Osteoblast (primary cell): ENCODE data around the gene ALG1. TPM values are rescaled to one million over a fixed set of nuclear protein-coding genes. Genes with fewer than 3 reads are reported as not detected.

Experiments used
- DNase-seq: peaks from one replicate; pipeline ENCODE4 v3.0.0; 2011; ENCODE audit warnings: low spot score, mixed read lengths; ENCODE audit not compliant: insufficient read length; ENCODE audit errors: missing footprints
- H2AFZ ChIP-seq: 2 replicates; pipeline ENCODE4 v1.6.0; 2011; ENCODE audit warnings: mild to moderate bottlenecking, low read length
- H3K27ac ChIP-seq: 2 replicates; pipeline ENCODE4 v1.5.1; 2011; ENCODE audit warnings: mild to moderate bottlenecking, low read depth, low read length, moderate library complexity
- H3K27me3 ChIP-seq: 2 replicates; pipeline ENCODE4 v1.6.0; 2012; ENCODE audit warnings: mild to moderate bottlenecking, control low read depth, inconsistent platforms, low read length, moderate library complexity; ENCODE audit not compliant: insufficient read depth
- H3K36me3 ChIP-seq: 2 replicates; pipeline ENCODE4 v1.5.1; 2011; ENCODE audit warnings: mild to moderate bottlenecking, low read length, control low read depth, moderate library complexity; ENCODE audit not compliant: insufficient read depth
- H3K4me1 ChIP-seq: 2 replicates; pipeline ENCODE4 v1.5.1; 2011; ENCODE audit warnings: mild to moderate bottlenecking, low read length, control low read depth, moderate library complexity; ENCODE audit not compliant: insufficient read depth
- H3K4me2 ChIP-seq: 2 replicates; pipeline ENCODE4 v1.6.0; 2011; ENCODE audit warnings: mild to moderate bottlenecking, low read length; ENCODE audit not compliant: insufficient read depth
- H3K4me3 ChIP-seq: fragments of 200-600 bp; sonication (generic); 3 replicates; pipeline ENCODE4 v1.5.1; 2012; ENCODE audit warnings: mild to moderate bottlenecking, low read length, inconsistent platforms; ENCODE audit not compliant: insufficient read depth
- H3K79me2 ChIP-seq: 2 replicates; pipeline ENCODE4 v1.6.0; 2012; ENCODE audit warnings: mild to moderate bottlenecking, low read length, control low read depth, inconsistent platforms; ENCODE audit not compliant: insufficient read depth
- H3K9me3 ChIP-seq: 2 replicates; pipeline ENCODE4 v1.5.1; 2011; ENCODE audit warnings: low read depth, low read length, control low read depth
- H4K20me1 ChIP-seq: 2 replicates; pipeline ENCODE4 v1.6.0; 2012; ENCODE audit warnings: mild to moderate bottlenecking, low read length, control low read depth; ENCODE audit not compliant: insufficient read depth
- total RNA-seq: library from RNA; depleted of rRNA; stranded (reverse); fragments of >200 nt; gene quantifications from 2 replicates; pipeline ENCODE4 v1.2.3, GENCODE V29; 2012
- TF ChIP-seq, protein P1 (sequence below): IDR thresholded peaks from 2 replicates; pipeline ENCODE4 v1.5.1; 2011; ENCODE audit warnings: mild to moderate bottlenecking, low read depth, low read length, moderate library complexity; ENCODE audit errors: extremely low read depth

ALG1 gene
- total RNA-seq, 1 donor, result 43.4 TPM

DNA sequence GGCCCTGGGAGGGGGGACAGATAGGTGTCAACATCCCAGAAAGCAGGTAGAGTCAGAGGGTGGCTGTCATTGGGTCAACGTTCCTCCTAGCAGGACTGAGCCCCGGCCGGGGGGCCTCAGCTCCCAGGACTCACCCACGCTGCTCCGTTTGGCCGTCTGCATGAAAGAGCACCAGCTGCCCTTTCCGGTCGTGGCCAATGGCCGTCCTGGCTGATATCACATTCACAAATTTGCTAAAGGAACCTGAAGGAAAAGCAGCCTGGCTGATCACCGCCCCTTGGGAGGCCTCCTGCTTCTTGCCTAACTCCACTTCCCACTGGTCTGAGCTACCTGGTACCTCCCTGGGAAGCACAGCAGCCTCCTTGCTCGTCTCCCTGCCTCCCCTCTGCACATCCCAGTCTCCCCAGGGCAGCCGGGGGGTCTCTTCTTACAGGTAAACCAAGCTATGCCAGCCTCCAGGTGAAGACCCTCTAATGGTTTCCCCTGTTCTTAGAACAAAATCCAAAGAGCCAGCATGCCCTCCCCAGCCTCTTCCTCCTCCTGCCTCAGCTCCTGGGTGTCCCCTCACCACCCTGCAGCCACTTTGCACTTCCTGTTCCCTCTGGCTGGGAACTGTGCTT, 41.3 kb upstream of the ALG1 start:
- H3K4me3 ChIP-seq, result no peak overlapping the region
- H2AFZ ChIP-seq, result no peak overlapping the region
- H4K20me1 ChIP-seq, result no peaks in the 10 kb centered on the region
- no peaks in the 10 kb centered on the region for H3K27me3 ChIP-seq
- DNase-seq, result peak; percentile 50
- H3K27ac ChIP-seq, result no peak overlapping the region
- H3K79me2 ChIP-seq, result no peaks in the 10 kb centered on the region
- TF ChIP-seq, protein P1, sequence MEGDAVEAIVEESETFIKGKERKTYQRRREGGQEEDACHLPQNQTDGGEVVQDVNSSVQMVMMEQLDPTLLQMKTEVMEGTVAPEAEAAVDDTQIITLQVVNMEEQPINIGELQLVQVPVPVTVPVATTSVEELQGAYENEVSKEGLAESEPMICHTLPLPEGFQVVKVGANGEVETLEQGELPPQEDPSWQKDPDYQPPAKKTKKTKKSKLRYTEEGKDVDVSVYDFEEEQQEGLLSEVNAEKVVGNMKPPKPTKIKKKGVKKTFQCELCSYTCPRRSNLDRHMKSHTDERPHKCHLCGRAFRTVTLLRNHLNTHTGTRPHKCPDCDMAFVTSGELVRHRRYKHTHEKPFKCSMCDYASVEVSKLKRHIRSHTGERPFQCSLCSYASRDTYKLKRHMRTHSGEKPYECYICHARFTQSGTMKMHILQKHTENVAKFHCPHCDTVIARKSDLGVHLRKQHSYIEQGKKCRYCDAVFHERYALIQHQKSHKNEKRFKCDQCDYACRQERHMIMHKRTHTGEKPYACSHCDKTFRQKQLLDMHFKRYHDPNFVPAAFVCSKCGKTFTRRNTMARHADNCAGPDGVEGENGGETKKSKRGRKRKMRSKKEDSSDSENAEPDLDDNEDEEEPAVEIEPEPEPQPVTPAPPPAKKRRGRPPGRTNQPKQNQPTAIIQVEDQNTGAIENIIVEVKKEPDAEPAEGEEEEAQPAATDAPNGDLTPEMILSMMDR, result no peak
- no peak overlapping the region for H3K4me2 ChIP-seq
- H3K4me1 ChIP-seq, result peaks cover 12% of the 10 kb centered on the region
- H3K36me3 ChIP-seq, result no peaks in the 10 kb centered on the region
- H3K9me3 ChIP-seq, result no peaks in the 10 kb centered on the region

DNA sequence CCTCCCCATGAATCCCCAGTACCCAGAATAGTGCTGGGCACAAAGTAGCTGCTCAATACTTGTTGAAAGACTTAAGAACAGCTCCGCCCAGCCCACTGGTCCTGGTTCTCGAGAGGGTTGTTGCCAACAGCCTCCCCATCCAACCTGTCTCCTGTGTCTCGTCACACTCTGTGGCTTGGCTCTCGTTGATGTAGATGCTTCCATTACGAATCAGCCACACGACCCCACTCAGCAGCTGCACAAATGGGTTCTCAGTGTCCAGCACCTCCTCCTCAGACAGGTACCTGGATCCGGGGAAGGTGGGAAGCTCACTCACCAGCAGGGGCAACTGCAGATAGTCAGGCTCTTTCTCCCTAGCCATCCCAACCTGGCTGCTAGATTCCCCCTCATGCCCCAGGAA, 40.0 kb upstream of the ALG1 start:
- no peak for DNase-seq
- H3K36me3 ChIP-seq, result no peaks in the 10 kb centered on the region
- TF ChIP-seq, protein P1, result no peak

DNA sequence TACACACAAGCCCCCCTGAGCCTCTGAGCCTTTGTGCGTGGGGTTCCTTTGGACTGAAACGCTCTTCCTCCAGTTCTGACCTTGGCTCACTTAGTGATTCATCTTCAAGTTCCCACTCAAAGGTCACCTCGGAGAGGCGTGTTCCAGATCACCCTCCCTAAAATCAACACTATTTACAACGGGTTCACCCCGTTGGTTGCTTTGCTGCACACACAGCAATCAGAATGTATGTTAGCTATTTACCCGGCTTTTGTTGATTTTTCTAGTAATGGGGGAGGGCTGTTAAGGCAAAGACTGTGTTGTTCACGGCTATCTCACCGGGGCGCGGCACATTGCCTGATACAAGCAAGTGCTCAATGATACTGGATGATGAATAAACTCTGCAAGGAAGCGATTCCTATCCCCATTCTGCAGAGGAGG, 38.9 kb upstream of the ALG1 start:
- Histone ChIP-seq H4K20me1 (no peaks in the 10 kb centered on the region), H3K4me3 (peak overlapping the region; percentile 96), H2AFZ (peak overlapping the region; percentile 99), H3K36me3 (no peaks in the 10 kb centered on the region), H3K4me2 (peak overlapping the region; percentile 100), H3K4me1 (peaks cover 23% of the 10 kb centered on the region), H3K27ac (no peak overlapping the region), H3K79me2 (no peaks in the 10 kb centered on the region), H3K9me3 (no peaks in the 10 kb centered on the region), H3K27me3 (no peaks in the 10 kb centered on the region)
- TF ChIP-seq, protein P1, result no peak
- peak; percentile 72 for DNase-seq

More for the DNA sequence above, 40.0 kb upstream of the ALG1 start:
- no peak overlapping the region for H3K4me2 ChIP-seq
- H2AFZ ChIP-seq, result no peak overlapping the region
- no peak overlapping the region for H3K27ac ChIP-seq
- H3K27me3 ChIP-seq, result no peaks in the 10 kb centered on the region
- peaks cover 21% of the 10 kb centered on the region for H3K4me1 ChIP-seq
- H3K9me3 ChIP-seq, result no peaks in the 10 kb centered on the region
- no peaks in the 10 kb centered on the region for H4K20me1 ChIP-seq
- no peak overlapping the region for H3K4me3 ChIP-seq
- H3K79me2 ChIP-seq, result no peaks in the 10 kb centered on the region

DNA sequence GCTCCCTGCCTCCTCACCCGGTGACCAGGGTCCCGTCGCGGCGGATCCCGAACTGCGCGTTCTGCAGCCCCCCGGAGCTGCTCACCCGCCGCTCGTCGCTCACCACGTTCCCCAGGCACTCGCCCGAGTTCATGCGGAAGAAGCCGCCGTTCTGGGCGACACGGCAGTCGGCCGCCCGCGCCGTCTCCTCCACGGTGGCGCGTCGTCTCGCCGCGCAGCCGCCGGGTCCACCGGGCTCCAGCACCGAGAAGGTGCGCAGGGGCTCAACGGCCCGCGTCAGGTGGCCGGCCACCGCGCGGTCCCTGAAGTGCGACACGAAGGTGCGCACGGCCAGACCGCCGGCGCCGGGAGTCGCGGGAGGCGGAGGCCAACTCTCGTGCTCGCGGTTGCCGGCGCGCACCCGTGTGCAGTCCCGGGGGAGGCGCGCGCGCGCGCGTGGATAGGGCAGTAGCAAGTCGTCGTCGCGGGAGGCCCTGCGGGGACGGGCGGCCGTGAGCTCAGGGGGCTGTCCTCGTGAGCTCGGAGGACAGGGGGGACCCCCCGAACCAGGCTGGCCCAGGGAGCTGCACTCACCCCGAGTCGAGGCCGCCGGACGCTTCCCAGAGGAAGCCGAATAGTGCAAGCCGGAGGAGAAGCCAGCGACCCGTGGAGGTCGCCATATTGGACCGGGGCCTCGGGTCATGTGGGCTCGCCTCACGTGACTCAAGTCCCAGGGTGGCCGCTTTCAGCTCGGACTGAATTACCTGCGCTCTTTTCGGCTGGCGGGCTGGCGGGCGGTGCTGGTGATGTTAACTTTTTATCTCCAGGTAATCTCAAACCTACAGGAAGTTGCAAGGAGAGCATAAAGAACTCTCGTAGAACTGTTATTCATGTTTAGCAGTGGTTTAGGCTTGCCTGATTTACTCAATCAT, 38.1 kb upstream of the ALG1 start, which contains the start of gene NAGPA:
TSS of gene NAGPA (minus strand) at position 680 of the 911 bp plus-strand sequence. CDS start at position 659, 21 bp downstream.
- peak within 1 kb of the TSS; percentile 66 for H3K27ac ChIP-seq
- H3K27me3 ChIP-seq, result no peaks in the 10 kb centered on the region
- H3K36me3 ChIP-seq, result no peaks in the 10 kb centered on the region
- H3K4me3 ChIP-seq, result peak within 1 kb of the TSS; percentile 96
- no peaks in the 10 kb centered on the region for H4K20me1 ChIP-seq
- H2AFZ ChIP-seq, result peak within 1 kb of the TSS; percentile 99
- H3K4me2 ChIP-seq, result peak within 1 kb of the TSS; percentile 100
- no peaks in the 10 kb centered on the region for H3K9me3 ChIP-seq
- no peaks in the 10 kb centered on the region for H3K79me2 ChIP-seq
- TF ChIP-seq, protein P1, result no peak
- H3K4me1 ChIP-seq, result peaks cover 23% of the 10 kb centered on the region
- peak; percentile 98 for DNase-seq
